ENCODE measurements around the gene ATP23. TPM values are rescaled to one million over a fixed set of nuclear protein-coding genes. Genes with fewer than 3 reads are reported as not detected.

Gene ATP23, protein sequence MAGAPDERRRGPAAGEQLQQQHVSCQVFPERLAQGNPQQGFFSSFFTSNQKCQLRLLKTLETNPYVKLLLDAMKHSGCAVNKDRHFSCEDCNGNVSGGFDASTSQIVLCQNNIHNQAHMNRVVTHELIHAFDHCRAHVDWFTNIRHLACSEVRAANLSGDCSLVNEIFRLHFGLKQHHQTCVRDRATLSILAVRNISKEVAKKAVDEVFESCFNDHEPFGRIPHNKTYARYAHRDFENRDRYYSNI
- polyA plus RNA-seq (2011; rRNA removed) = 13.4 and 14.7 TPM in 2 replicates
- polyA plus RNA-seq (2012; cell fraction: cytosol; rRNA removed) = 9.7 and 11.0 TPM in 2 replicates
- 3.5 and 5.5 TPM in 2 replicates for polyA plus RNA-seq (2012; cell fraction: nucleus; rRNA removed)
- 6.3 to 7.5 TPM (median 7.0 TPM) in 3 replicates for polyA plus RNA-seq (2017; fragmentation: RNase III; extraction: RNeasy Plus Mini Kit Qiagen cat#74134 plus additional on column Dnase treatment)
- 8.9 and 9.3 TPM in 2 replicates for polyA minus RNA-seq (2011; rRNA and poly(A)+ RNA removed)

- peak within 1 kb of the TSS; percentile 68 for H3K4me3 ChIP-seq
- peak within 1 kb of the TSS; percentile 80 to 91 for H3K27ac ChIP-seq
- under 1% methylated on average over 18 of the region's 55 CpGs for WGBS (ENCODE audit: missing lambda C conversion rate)
- no peaks in the 10 kb centered on the region for H3K9me3 ChIP-seq
- ATAC-seq = peak; percentile 89 to 95
- H3K4me2 ChIP-seq = peak within 1 kb of the TSS; percentile 97
- peaks cover 8% of the 10 kb centered on the region; the same call in 1 of the 3 replicates for H3K4me1 ChIP-seq
- DNase-seq (ENCODE audit: low read depth in 1 of 2, low spot score in 1 of 2) = peak; percentile 84 to 92
- POLR2A ChIA-PET = interaction anchor here (0.6 to 1.0 kb wide), 4 partner anchors 13 to 262 kb away, joined by 3 to 6 read pairs (median 4); partner anchors contain the start of gene CTDSP2
- no peak for FAIRE-seq
- CTCF ChIA-PET = no interaction called here
- TF ChIP-seq ZC3H11A (IDR thresholded peaks at IDR 0.05) = no peak
- TF ChIP-seq HES2 (IDR thresholded peaks at IDR 0.05) = no peak
- TF ChIP-seq POLR2A (IDR thresholded peaks at IDR 0.05; ENCODE audit: low read length) = peak; percentile 79
- no peak for TF ChIP-seq ZNF302 (CRISPR knock-in tag; IDR thresholded peaks at IDR 0.05)
- TF ChIP-seq USF2 (IDR thresholded peaks at IDR 0.05) = no peak
- TF ChIP-seq, protein P1, sequence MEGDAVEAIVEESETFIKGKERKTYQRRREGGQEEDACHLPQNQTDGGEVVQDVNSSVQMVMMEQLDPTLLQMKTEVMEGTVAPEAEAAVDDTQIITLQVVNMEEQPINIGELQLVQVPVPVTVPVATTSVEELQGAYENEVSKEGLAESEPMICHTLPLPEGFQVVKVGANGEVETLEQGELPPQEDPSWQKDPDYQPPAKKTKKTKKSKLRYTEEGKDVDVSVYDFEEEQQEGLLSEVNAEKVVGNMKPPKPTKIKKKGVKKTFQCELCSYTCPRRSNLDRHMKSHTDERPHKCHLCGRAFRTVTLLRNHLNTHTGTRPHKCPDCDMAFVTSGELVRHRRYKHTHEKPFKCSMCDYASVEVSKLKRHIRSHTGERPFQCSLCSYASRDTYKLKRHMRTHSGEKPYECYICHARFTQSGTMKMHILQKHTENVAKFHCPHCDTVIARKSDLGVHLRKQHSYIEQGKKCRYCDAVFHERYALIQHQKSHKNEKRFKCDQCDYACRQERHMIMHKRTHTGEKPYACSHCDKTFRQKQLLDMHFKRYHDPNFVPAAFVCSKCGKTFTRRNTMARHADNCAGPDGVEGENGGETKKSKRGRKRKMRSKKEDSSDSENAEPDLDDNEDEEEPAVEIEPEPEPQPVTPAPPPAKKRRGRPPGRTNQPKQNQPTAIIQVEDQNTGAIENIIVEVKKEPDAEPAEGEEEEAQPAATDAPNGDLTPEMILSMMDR (IDR thresholded peaks at IDR 0.05) = no peak
- TF ChIP-seq NFE2L2 (conservative IDR thresholded peaks at IDR 0.05; ENCODE audit: low read length) = no peak
- no peak for TF ChIP-seq TP53 (CRISPR knock-in tag; IDR thresholded peaks at IDR 0.05)
- no peak for TF ChIP-seq EP300 (IDR thresholded peaks at IDR 0.05)
- TF ChIP-seq, protein P2, sequence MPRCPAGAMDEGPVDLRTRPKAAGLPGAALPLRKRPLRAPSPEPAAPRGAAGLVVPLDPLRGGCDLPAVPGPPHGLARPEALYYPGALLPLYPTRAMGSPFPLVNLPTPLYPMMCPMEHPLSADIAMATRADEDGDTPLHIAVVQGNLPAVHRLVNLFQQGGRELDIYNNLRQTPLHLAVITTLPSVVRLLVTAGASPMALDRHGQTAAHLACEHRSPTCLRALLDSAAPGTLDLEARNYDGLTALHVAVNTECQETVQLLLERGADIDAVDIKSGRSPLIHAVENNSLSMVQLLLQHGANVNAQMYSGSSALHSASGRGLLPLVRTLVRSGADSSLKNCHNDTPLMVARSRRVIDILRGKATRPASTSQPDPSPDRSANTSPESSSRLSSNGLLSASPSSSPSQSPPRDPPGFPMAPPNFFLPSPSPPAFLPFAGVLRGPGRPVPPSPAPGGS (IDR thresholded peaks at IDR 0.05) = peak; percentile 62; the same call in 1 of the 3 replicates
- no peak for TF ChIP-seq HOXA7 (CRISPR knock-in tag; IDR thresholded peaks at IDR 0.05)
- no peak for TF ChIP-seq NR3C1 (IDR thresholded peaks at IDR 0.05)
- no peak for TF ChIP-seq NPAS2 (CRISPR knock-in tag; IDR thresholded peaks at IDR 0.05; ENCODE audit: borderline replicate concordance)
- 0 out of 2 replicates have a peak, but pooled peaks have one; percentile 16 for TF ChIP-seq GATA3 (IDR thresholded peaks at IDR 0.05; ENCODE audit: borderline replicate concordance)
- TF ChIP-seq CBX8 (IDR thresholded peaks at IDR 0.05) = no peak
- TF ChIP-seq HDAC2 (IDR thresholded peaks at IDR 0.05) = no peak
- TF ChIP-seq EHMT2 (IDR thresholded peaks at IDR 0.05; ENCODE audit: low read depth) = no peak
- no peak for TF ChIP-seq MYC (IDR thresholded peaks at IDR 0.05; ENCODE audit: borderline replicate concordance, low read length)
- TF ChIP-seq RFX5 (IDR thresholded peaks at IDR 0.05) = no peak
- TF ChIP-seq, protein P3, sequence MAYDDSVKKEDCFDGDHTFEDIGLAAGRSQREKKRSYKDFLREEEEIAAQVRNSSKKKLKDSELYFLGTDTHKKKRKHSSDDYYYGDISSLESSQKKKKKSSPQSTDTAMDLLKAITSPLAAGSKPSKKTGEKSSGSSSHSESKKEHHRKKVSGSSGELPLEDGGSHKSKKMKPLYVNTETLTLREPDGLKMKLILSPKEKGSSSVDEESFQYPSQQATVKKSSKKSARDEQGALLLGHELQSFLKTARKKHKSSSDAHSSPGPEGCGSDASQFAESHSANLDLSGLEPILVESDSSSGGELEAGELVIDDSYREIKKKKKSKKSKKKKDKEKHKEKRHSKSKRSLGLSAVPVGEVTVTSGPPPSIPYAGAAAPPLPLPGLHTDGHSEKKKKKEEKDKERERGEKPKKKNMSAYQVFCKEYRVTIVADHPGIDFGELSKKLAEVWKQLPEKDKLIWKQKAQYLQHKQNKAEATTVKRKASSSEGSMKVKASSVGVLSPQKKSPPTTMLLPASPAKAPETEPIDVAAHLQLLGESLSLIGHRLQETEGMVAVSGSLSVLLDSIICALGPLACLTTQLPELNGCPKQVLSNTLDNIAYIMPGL (CRISPR knock-in tag; IDR thresholded peaks at IDR 0.05; ENCODE audit: borderline replicate concordance) = no peak
- TF ChIP-seq HEYL (CRISPR knock-in tag; IDR thresholded peaks at IDR 0.05) = no peak
- no peak for TF ChIP-seq ZSCAN20 (CRISPR knock-in tag; IDR thresholded peaks at IDR 0.05)
- TF ChIP-seq CHD4 (IDR thresholded peaks at IDR 0.05; ENCODE audit: borderline replicate concordance) = no peak
- TF ChIP-seq PHF8 (IDR thresholded peaks at IDR 0.05; ENCODE audit: borderline replicate concordance, low read depth) = peak; percentile 61; the same call in 1 of the 2 replicates
- no peak for TF ChIP-seq KDM1A (IDR thresholded peaks at IDR 0.05; ENCODE audit: low read depth)
- no peak for TF ChIP-seq HOXB13 (CRISPR knock-in tag; IDR thresholded peaks at IDR 0.05; ENCODE audit: low read depth)
- TF ChIP-seq SMC3 (IDR thresholded peaks at IDR 0.05) = no peak
- no peak for TF ChIP-seq FOXS1 (CRISPR knock-in tag; IDR thresholded peaks at IDR 0.05)
- no peak for TF ChIP-seq CEBPB (IDR thresholded peaks at IDR 0.05)
- no peak for TF ChIP-seq SREBF2 (IDR thresholded peaks at IDR 0.05)
- TF ChIP-seq FOSL2 (IDR thresholded peaks at IDR 0.05) = no peak
- TF ChIP-seq FOSL2 (CRISPR knock-in tag; IDR thresholded peaks at IDR 0.05) = no peak
- no peak for TF ChIP-seq CBX2 (IDR thresholded peaks at IDR 0.05; ENCODE audit: borderline replicate concordance, low read depth)
- TF ChIP-seq TFCP2L1 (CRISPR knock-in tag; IDR thresholded peaks at IDR 0.05) = no peak
- no peak for TF ChIP-seq ATOH8 (CRISPR knock-in tag; IDR thresholded peaks at IDR 0.05; ENCODE audit: low read depth)
Measured at GRCh38 chr12:57941165-57941894, at the start of gene ATP23. Gene ATP23 (plus strand): TSS chr12:57941567. CDS start chr12:57941702, 135 bp downstream.

All from A549 (cell line).